ENCODE results near the gene ZBTB9.

The ZBTB9 gene

GRCh38 chr6:33433544-33434191 lies 20.7 kb upstream of the ZBTB9 start:
- DNase-seq, result no peak

- DNase-seq, result no peak
Measured at GRCh38 chr6:33434961-33435360, 19.4 kb upstream of the ZBTB9 start.

DNA sequence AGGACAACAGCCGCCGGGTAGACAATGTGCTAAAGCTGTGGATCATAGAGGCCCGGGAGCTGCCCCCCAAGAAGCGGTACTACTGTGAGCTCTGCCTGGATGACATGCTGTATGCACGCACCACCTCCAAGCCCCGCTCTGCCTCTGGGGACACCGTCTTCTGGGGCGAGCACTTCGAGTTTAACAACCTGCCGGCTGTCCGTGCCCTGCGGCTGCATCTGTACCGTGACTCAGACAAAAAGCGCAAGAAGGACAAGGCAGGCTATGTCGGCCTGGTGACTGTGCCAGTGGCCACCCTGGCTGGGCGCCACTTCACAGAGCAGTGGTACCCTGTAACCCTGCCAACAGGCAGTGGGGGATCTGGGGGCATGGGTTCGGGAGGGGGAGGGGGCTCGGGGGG lies 16.7 kb upstream of the ZBTB9 start:
- no peak for DNase-seq

DNA sequence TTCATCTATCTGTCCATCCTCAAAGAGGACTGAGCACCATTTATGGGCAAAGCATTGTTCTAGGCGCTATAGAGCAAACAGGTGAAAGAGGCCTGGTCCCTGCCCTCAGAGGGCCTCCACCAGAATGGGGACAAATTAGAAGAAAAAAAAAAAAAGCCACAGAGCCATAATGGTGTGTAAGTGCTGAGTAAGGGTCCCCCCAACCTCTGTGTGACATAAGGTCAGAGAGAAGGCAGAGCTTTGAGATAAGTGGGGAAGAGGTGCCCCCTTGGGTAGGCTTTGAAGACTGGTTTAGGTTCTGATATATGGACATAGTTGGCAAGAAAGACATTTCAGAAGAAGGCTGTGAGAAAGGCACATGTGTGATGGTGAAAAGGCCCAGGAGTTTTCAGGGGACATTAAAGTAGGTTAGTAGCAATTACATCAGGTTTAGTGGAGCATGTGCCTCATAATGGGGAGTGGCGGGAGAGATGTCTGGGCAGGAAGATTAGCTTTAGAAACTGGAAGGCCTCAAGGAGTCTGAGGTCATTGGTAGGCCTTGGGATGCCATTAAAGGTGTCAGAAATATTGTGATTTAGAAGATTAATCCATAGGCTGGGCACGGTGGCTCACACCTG lies 15.3 kb upstream of the ZBTB9 start:
- no peak for DNase-seq

GRCh38 chr6:33439956-33440648 lies 14.3 kb upstream of the ZBTB9 start:
- DNase-seq, result no peak

DNA sequence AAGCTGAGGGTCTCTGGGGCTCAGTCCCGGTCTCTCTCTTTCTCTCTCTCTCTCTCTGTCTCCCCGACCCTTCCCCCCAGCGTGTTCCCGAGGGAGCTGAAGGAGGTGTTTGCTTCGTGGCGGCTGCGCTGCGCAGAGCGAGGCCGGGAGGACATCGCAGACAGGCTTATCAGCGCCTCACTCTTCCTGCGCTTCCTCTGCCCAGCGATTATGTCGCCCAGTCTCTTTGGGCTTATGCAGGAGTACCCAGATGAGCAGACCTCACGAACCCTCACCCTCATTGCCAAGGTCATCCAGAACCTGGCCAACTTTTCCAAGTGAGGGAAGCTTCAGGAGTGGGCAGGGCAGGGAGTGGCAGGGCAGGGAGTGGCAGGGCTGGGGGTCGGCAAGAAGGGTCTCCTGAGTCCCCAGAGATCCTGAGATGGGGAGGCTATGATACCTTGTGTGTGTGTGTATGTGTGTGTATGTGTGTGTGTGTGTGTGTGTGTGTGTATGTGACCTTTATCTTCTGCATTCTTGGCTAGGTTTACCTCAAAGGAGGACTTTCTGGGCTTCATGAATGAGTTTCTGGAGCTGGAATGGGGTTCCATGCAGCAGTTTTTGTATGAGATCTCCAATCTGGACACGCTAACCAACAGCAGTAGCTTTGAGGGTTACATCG lies 13.6 kb upstream of the ZBTB9 start:
- DNase-seq, result no peak

- DNase-seq, result no peak
Measured at GRCh38 chr6:33441457-33441856, 12.9 kb upstream of the ZBTB9 start.

DNA sequence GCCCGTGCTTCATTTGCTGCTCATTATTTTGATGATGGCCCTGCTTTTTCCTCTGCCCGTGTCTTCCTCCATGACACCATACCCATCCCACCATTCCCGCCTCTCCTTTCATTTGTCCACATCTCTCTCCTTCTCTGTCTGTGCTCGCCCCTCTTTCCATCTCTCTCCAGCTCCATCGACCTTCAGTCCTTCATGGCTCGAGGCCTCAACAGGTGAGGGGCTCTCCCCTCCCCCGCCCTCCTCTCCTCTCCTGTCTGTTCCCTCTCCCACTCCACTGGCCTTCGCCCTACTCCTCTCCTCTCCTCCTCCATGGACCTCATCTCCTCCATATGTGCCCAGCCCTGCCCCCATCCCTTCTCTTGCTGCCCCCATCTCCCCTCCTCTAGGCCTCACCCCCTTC lies 12.1 kb upstream of the ZBTB9 start:
- DNase-seq, result no peak

GRCh38 chr6:33443025-33443424 lies 11.4 kb upstream of the ZBTB9 start:
- no peak for DNase-seq

GRCh38 chr6:33443619-33444504 lies 10.5 kb upstream of the ZBTB9 start:
- DNase-seq, result no peak

DNA sequence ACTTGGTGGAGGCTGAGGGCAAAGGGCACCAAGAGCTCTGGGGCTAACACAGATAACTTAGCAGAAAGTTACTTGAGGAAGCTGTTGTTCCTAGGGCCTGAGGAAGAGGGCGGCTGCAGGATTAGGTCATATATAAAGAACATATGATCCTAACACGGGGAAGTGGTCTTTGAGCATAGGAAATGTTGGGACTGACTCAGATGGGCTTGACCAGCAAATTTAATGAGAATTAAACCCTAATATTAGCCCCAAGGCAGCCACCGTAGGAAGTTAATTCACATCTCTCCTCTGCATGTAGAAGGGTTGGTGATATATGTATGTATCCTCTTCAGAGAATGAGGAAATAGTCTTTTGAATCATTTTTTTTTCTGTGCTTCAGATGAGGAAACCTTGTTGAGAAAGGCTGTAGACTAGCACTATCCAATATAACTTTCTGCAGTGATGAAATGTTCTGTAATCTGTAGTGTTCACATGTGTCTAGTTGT lies 9.2 kb upstream of the ZBTB9 start:
- no peak for DNase-seq

- DNase-seq, result no peak
Measured at GRCh38 chr6:33446356-33446755, 8.0 kb upstream of the ZBTB9 start.

- DNase-seq, result no peak
Measured at GRCh38 chr6:33450434-33450833, 3.9 kb upstream of the ZBTB9 start.

DNA sequence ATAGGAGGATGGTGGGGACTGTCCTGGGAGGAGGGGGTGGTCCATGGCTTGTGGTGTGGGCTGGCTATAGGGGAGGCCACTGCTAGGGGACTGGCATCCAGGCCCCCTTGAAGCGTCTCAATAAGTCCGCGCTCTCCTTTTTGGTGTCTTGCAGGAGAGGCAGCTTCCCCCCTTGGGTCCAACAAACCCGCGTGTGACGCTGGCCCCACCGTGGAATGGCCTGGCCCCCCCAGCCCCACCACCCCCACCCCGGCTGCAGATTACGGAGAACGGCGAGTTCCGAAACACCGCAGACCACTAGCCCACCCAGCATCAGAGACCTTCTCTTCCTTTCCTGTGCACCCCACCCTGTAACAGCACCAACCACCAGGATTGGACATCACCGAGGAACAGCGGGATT lies 2.8 kb upstream of the ZBTB9 start:
- no peak for DNase-seq

- no peak for DNase-seq
Measured at GRCh38 chr6:33452496-33452895, 1.9 kb upstream of the ZBTB9 start.

DNA sequence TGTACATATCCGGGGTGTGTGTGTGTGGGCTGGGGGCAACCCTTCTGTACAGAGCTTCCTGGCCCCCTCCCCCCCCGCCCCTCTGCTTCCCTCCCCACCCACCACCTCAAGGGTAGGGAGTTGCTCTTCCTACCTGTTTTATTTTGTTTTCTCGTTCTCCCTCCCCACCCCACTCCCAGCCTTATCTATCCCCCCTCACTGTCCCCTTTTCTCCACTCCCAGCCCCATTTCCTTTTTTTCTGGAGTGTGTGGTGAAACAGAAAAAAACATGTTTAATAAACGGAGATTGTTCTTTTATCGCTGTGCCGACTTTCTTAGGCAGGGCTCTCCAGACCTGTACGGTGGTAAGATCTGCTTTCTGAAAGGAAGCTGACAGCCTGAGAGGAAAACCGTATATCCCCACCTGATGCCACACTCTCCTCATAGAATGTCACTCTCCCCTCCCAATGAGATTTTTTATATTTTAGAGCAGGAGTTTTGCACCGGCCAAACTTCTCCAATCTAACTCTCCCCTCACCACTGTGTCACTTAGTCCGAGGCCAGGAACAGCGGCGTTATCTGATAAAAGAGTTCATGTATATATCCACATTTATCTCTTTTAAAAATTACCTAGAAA lies 875 bp upstream of the ZBTB9 start:
- no peak for DNase-seq

DNA sequence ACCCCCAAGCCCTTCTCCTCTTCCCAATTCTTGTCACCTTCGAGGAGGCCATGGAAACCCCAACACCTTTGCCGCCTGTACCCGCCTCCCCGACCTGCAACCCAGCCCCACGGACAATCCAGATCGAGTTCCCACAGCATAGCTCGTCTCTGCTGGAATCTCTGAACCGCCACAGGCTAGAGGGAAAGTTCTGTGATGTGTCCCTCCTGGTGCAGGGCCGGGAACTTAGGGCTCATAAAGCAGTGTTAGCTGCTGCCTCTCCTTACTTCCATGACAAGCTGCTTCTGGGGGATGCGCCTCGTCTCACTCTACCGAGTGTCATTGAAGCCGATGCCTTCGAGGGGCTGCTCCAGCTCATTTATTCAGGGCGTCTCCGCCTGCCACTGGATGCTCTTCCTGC lies 675 bp downstream of the ZBTB9 start:
- DNase-seq, result no peak

GRCh38 chr6:33456156-33456555 lies 1.8 kb downstream of the ZBTB9 start:
- no peak for DNase-seq

GRCh38 chr6:33458676-33459075 lies 4.3 kb downstream of the ZBTB9 start:
- DNase-seq, result no peak

GRCh38 chr6:33459226-33459625 lies 4.8 kb downstream of the ZBTB9 start:
- DNase-seq, result no peak

- no peak for DNase-seq
Measured at GRCh38 chr6:33466075-33466735, 11.8 kb downstream of the ZBTB9 start.

DNA sequence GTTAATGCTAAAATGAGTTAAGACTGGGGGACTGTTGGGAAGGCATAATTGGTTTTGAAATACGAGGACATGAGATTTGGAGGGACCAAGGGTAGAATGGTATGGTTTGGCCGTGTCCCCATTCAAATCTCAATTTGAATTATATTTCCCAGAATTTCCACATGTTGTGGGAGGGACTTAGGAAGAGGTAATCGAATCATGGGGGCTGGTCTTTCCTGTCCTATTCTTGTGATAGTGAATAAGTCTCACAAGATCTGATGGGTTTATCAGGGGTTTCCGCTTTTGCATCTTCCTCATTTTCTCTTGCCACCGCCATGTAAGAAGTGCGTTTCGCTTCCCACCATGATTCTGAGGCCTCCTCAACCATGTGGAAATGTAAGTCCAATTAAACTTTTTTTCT lies 12.7 kb downstream of the ZBTB9 start:
- no peak for DNase-seq
